ENCODE measurements around the gene SHISA7. TPM values are rescaled to one million over a fixed set of nuclear protein-coding genes. Genes with fewer than 3 reads are reported as not detected.

The SHISA7 gene
- total RNA-seq, 4 donors from 2014 or later = not detected

DNA sequence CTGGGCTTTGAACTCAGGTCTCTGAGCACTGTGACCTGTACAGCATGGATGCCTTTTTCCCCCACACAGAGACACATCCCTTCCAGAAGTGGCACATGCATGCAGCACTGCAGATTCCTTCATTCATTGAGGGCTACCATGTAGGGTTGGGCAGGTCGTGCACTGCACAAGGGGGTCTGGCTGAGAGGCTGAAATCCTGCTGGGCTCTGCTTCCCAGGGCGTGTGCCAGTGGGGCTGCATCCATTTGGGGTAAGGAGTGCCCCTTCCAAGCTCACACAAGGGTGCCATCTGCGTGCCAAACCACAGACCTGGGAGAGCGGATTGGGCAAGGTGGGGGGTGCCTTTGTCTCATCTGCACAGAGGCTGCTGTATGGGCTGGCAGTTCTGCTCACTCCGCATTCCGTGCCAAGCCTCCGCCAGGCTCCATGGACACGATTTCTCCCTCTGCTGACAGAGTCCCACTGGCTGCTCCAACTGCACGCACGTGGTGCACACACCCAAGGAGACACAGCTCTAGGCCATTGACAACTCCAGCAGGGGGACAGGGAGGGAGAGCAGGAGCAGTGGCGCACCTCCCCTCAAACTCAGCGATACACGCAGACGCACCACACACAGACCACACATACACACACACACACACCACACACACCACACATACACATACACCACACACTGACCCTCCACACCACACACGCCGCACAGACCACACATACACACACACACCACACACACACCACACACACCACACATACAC, 4.5 kb upstream of the SHISA7 start:
- peaks cover 18 to 45% of the 10 kb centered on the region in 2 donors for H3K27me3 ChIP-seq

DNA sequence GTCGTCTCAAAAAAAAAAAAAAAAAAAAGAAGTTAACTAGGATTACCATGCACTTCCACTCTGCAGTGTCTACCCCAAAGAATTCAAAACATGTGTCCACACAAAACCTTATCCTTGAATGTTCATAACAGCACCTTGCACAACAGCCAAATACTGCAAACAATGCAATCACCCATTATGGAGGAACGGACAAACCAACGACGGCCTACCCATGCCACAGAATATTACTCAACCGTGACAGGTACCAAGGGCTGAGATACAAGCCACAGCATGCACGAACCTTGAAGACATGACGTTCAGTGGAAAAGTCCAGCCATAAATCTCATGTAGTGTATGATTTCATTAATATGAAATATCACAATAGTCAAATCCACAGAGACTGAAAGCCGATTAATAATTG, 3.0 kb upstream of the SHISA7 start:
- Histone ChIP-seq H3K9me3 (no peaks in the 10 kb centered on the region), H3K4me3 (no peak overlapping the region), H3K27me3 (peaks cover 9 to 43% of the 10 kb centered on the region in 2 donors), H3K4me1 (peaks cover 0 to 2% of the 10 kb centered on the region in 2 donors), H3K27ac (no peak overlapping the region), H3K36me3 (no peaks in the 10 kb centered on the region)
- TF ChIP-seq, protein P1, sequence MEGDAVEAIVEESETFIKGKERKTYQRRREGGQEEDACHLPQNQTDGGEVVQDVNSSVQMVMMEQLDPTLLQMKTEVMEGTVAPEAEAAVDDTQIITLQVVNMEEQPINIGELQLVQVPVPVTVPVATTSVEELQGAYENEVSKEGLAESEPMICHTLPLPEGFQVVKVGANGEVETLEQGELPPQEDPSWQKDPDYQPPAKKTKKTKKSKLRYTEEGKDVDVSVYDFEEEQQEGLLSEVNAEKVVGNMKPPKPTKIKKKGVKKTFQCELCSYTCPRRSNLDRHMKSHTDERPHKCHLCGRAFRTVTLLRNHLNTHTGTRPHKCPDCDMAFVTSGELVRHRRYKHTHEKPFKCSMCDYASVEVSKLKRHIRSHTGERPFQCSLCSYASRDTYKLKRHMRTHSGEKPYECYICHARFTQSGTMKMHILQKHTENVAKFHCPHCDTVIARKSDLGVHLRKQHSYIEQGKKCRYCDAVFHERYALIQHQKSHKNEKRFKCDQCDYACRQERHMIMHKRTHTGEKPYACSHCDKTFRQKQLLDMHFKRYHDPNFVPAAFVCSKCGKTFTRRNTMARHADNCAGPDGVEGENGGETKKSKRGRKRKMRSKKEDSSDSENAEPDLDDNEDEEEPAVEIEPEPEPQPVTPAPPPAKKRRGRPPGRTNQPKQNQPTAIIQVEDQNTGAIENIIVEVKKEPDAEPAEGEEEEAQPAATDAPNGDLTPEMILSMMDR (IDR thresholded peaks at IDR 0.05) = no peak
- TF ChIP-seq POLR2A (IDR thresholded peaks at IDR 0.05) = no peak
- intact Hi-C loops (cut with DNase I; ENCODE audit: low total_unique reads) = no loop called here
- DNase-seq = no peak

More for the DNA sequence above, 4.5 kb upstream of the SHISA7 start:
- Histone ChIP-seq H3K4me1 (peaks cover 0 to 17% of the 10 kb centered on the region in 2 donors), H3K9me3 (no peaks in the 10 kb centered on the region), H3K4me3 (no peak overlapping the region), H3K36me3 (no peaks in the 10 kb centered on the region), H3K27ac (no peak overlapping the region)
- DNase-seq = no peak
- intact Hi-C loops (cut with DNase I; ENCODE audit: low total_unique reads) = no loop called here
- TF ChIP-seq, protein P1 (IDR thresholded peaks at IDR 0.05) = no peak
- no peak for TF ChIP-seq POLR2A (IDR thresholded peaks at IDR 0.05)

DNA sequence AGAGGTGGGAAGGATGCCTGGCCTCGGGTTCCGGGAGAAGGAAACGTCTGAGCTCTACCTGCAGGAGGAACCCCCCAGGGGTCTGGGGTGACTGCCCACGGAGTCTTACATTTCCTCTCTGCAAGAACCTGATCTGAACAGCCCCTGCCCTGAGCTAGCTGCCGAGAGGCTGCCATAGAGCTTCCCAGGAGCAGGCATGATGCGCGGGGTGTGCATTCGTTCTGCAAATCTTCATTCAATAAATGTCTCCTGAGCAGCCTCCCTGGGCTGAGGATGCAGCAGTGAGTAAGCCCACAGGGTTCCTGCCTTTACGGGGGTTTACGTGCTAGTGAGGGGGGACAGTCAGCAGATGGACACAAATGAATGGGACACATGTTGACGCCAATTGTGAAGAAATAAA, 1.5 kb upstream of the SHISA7 start:
- Histone ChIP-seq H3K27me3 (peaks cover 14 to 47% of the 10 kb centered on the region in 2 donors), H3K36me3 (no peaks in the 10 kb centered on the region), H3K9me3 (no peaks in the 10 kb centered on the region), H3K4me1 (no peaks in the 10 kb centered on the region), H3K27ac (no peak overlapping the region), H3K4me3 (no peak overlapping the region)
- intact Hi-C loops (cut with DNase I; ENCODE audit: low total_unique reads) = no loop called here
- no peak for DNase-seq
- TF ChIP-seq, protein P1 (IDR thresholded peaks at IDR 0.05) = no peak
- no peak for TF ChIP-seq POLR2A (IDR thresholded peaks at IDR 0.05)

DNA sequence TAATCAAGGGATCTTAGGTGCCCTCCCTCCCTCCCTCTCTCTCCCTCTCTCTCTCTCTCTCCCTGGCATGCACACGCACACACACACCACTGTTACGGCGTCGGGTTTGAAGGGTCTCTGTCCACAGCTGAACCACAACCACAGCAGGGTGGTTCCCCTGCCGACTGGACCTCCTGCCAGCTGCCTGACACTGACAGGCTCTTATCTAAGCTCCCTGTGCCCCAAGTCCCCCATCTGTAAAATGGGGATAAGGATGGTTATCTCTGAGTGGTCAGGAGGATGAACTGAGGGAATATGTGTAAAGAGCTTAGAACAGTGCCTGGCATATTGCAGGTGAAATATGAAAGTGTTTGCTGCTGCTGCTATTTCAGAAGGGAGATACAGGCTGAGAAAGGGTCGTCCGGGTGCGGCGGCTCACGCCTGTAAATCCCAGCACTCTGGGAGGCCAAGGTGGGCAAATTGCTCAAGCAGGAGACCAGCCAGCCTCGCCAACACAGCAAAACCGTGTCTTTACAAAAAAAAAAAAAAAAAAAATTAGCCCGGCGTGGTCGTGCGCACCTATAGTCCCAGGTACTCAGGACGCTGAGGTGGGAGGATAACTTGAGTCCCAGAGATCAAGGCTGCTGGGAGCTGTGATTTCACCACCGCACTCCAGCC, 852 bp upstream of the SHISA7 start:
- Histone ChIP-seq H3K9me3 (no peaks in the 10 kb centered on the region), H3K4me1 (no peaks in the 10 kb centered on the region), H3K27ac (no peak overlapping the region), H3K4me3 (no peak overlapping the region), H3K27me3 (peaks cover 12 to 41% of the 10 kb centered on the region in 2 donors), H3K36me3 (no peaks in the 10 kb centered on the region)
- DNase-seq = no peak
- intact Hi-C loops (cut with DNase I; ENCODE audit: low total_unique reads) = no loop called here
- TF ChIP-seq, protein P1 (IDR thresholded peaks at IDR 0.05) = no peak
- no peak for TF ChIP-seq POLR2A (IDR thresholded peaks at IDR 0.05)

DNA sequence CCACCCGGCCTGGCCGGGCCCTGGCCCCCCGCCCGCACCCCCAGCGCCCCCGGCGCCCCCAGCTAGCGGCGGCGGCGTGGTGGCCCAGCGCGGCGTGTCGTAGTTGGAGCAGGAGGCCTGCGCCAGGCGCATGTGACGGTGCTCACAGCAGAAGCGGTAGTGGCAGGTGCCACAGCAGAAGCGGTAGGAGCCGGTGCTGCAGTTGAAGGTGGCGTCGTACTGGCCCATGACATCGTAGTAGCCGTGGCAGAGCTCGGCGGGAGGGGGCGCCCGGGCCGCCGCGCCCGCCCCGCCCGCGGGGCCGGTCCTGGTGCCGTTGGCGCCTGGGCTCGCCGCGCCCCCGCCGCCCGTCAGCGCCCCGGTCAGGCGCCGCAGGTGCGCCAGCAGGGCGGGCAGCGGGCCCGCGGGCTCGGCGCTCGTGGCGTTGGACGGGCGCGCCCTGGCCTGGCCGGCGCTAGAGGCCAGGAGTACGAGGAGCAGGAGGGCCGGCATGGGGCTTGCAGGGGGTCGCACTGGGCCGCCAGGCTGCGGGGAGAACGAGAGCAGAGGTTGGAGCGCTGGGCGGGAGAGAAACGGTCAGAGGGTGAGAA, 633 bp downstream of the SHISA7 start:
- H3K36me3 ChIP-seq = no peaks in the 10 kb centered on the region
- no peak overlapping the region for H3K27ac ChIP-seq
- intact Hi-C loops (cut with DNase I; ENCODE audit: low total_unique reads) = no loop called here
- no peak for DNase-seq
- H3K27me3 ChIP-seq = peaks cover 17 to 49% of the 10 kb centered on the region in 2 donors
- TF ChIP-seq, protein P1 (IDR thresholded peaks at IDR 0.05) = no peak
- TF ChIP-seq POLR2A (IDR thresholded peaks at IDR 0.05) = no peak
- no peak overlapping the region for H3K4me3 ChIP-seq
- H3K9me3 ChIP-seq = no peaks in the 10 kb centered on the region
- no peaks in the 10 kb centered on the region for H3K4me1 ChIP-seq

All from uterus (tissue), 4 donors.